Stomach (tissue), 9 donors: Measurements from ENCODE around the gene TBCE. TPM values are rescaled to one million over a fixed set of nuclear protein-coding genes. Genes with fewer than 3 reads are reported as not detected.

Experiments used
- DNase-seq, 2 donors: peaks; one replicate each; pipeline versions ENCODE4 v3.0.0 to v3.0.0-alpha.2; 2013 to 2019
- H3K27ac ChIP-seq, 5 donors: fragments of 200-600 bp in 4 of 5; sonication (generic) in 4 of 5; one replicate each; pipeline ENCODE4 v1.5.1; 2013 to 2019; ENCODE audit warnings: mild to moderate bottlenecking in 1 of 5, moderate library complexity in 1 of 5
- H3K27me3 ChIP-seq, 3 donors: fragments of 200-600 bp; sonication (generic); one replicate each; pipeline ENCODE4 v1.5.1; 2017 to 2019; ENCODE audit warnings: mixed run types in 1 of 3
- H3K36me3 ChIP-seq, 4 donors: fragments of 200-600 bp; sonication (generic); 1 replicate in 3 of 4; 2 replicates in 1 of 4; pipeline ENCODE4 v1.5.1; 2016 to 2019
- H3K4me1 ChIP-seq, 4 donors: fragments of 200-600 bp; sonication (generic); one replicate each; pipeline ENCODE4 v1.5.1; 2016 to 2019
- H3K4me3 ChIP-seq, 4 donors: fragments of 200-600 bp; sonication (generic) in 3 of 4; one replicate each; pipeline ENCODE4 v1.5.1; 2016 to 2019; ENCODE audit warnings: mild to moderate bottlenecking in 1 of 4
- H3K9me3 ChIP-seq, 4 donors: fragments of 200-600 bp; sonication (generic); one replicate each; pipeline ENCODE4 v1.5.1; 2016 to 2019
- EP300 ChIP-seq: sonication (generic); formaldehyde crosslinking; IDR thresholded peaks from one replicate; pipeline ENCODE4 v1.6.1; 2017; ENCODE audit warnings: antibody characterized with exemption
- POLR2A ChIP-seq, 4 donors: fragments of 450-650 bp; IDR thresholded peaks; one replicate each; pipeline ENCODE4 v1.6.1; 2016; ENCODE audit warnings: antibody characterized with exemption in 4 of 4, control low read depth in 2 of 4, mild to moderate bottlenecking in 1 of 4, moderate library complexity in 1 of 4
- POLR2AphosphoS5 ChIP-seq, 3 donors: sonication (generic); formaldehyde crosslinking; IDR thresholded peaks; one replicate each; pipeline ENCODE4 v1.6.1; 2016; ENCODE audit warnings: antibody characterized with exemption in 3 of 3
- WGBS, 5 donors: extraction: QIAGEN DNeasy Blood & Tissue Kit in 3 of 5; methylation state at CpG; one replicate each; pipeline versions ENCODE4 v1.1.5 to v1.1.7; 2013 to 2018; 5-methylcytosine and 5-hydroxymethylcytosine counted together
- intact Hi-C: fragments of 100-400 bp; cut with DNase I; formaldehyde crosslinking; loops from one replicate; pipeline ENCODE4 v1.15.1; 2023; ENCODE audit warnings: low total_unique reads
- polyA plus RNA-seq, 3 donors: library from polyadenylated mRNA; stranded (reverse); fragments of 200-250 nt; gene quantifications; one replicate each; pipeline ENCODE4 v1.2.3, GENCODE V29; 2013
- total RNA-seq, 5 donors: library from RNA; depleted of rRNA; stranded (reverse); fragments of >200 nt; gene quantifications; one replicate each; pipeline versions ENCODE4 v1.1.0 to v1.2.3, GENCODE V29; 2014 to 2016
- TF ChIP-seq, protein P1 (sequence below), 7 experiments: fragments of 450-650 bp in 4 of 7; fragments of 200-600 bp in 3 of 7; sonication (generic) in 3 of 7; IDR thresholded peaks; one replicate each; pipeline ENCODE4 v1.5.1; 2016 to 2019; ENCODE audit warnings: antibody characterized with exemption in 7 of 7, control low read depth in 2 of 7, mild to moderate bottlenecking in 1 of 7
- donor health status: healthy with polysubstance abuse.
- donor health status: Bipolar disorder and iron deficiency.
- donor health status: healthy.

Gene TBCE
- total and polyA plus RNA-seq, 8 donors, result 7.1 to 43.7 (median 23.8) TPM

- Histone ChIP-seq H3K9me3 (no peaks in the 10 kb centered on the region), H3K4me1 (peaks cover 0 to 15% (median 3%) of the 10 kb centered on the region in 4 donors), H3K36me3 (peaks cover 2 to 23% (median 17%) of the 10 kb centered on the region in 4 donors), H3K27ac (no peak overlapping the region), H3K27me3 (no peaks in the 10 kb centered on the region), H3K4me3 (no peak overlapping the region)
- TF ChIP-seq, protein P1, sequence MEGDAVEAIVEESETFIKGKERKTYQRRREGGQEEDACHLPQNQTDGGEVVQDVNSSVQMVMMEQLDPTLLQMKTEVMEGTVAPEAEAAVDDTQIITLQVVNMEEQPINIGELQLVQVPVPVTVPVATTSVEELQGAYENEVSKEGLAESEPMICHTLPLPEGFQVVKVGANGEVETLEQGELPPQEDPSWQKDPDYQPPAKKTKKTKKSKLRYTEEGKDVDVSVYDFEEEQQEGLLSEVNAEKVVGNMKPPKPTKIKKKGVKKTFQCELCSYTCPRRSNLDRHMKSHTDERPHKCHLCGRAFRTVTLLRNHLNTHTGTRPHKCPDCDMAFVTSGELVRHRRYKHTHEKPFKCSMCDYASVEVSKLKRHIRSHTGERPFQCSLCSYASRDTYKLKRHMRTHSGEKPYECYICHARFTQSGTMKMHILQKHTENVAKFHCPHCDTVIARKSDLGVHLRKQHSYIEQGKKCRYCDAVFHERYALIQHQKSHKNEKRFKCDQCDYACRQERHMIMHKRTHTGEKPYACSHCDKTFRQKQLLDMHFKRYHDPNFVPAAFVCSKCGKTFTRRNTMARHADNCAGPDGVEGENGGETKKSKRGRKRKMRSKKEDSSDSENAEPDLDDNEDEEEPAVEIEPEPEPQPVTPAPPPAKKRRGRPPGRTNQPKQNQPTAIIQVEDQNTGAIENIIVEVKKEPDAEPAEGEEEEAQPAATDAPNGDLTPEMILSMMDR (IDR thresholded peaks at IDR 0.05), result peak in 5 of 7 experiments; percentile 77 to 87 (median 82)
- no peak for TF ChIP-seq EP300
- peak in 2 of 3 donors; percentile 18 to 52 for TF ChIP-seq POLR2AphosphoS5 (IDR thresholded peaks at IDR 0.05)
- DNase-seq, result peak; percentile 62 to 85
- intact Hi-C loops, result loop anchor here (10.0 kb wide), 2 partner anchors 162 to 312 kb away; no protein-coding TSS in a partner anchor
- 30 to 35% (median 32%) methylated on average over 8 of the region's 8 CpGs for WGBS, 5 donors
Measured at GRCh38 chr1:235417086-235417697, 50.0 kb downstream of the TBCE start.

DNA sequence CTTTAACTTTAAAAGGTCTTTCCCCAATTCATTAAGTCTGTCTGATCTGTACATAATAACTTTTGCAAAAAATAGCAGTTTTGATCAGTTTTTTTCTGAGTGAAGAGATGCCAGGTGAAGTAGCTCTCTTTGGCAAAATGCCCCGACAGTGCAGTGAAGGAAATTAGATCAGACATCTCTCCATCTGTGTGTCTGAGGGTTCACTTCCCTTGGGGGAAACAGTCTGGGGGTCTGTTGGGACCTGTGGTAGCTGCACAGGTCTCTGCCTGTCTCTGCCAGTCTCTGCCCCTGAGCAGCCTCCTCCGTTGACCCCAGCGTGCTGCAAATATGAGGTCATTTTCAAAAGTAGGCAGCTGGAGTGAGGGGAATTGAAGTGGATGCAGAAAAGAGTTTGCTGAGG is 54.5 kb downstream of the TBCE start:
- Histone ChIP-seq H3K27ac (no peak overlapping the region), H3K9me3 (no peaks in the 10 kb centered on the region), H3K4me3 (no peak overlapping the region), H3K36me3 (peaks cover 2 to 26% (median 18%) of the 10 kb centered on the region in 4 donors), H3K27me3 (no peaks in the 10 kb centered on the region), H3K4me1 (peaks cover 0 to 8% (median 4%) of the 10 kb centered on the region in 4 donors)
- 64 to 81% (median 77%) methylated on average over 3 of the region's 3 CpGs for WGBS, 5 donors
- no peak for DNase-seq
- intact Hi-C loops, result no loop called here
- TF ChIP-seq, protein P1 (IDR thresholded peaks at IDR 0.05), result no peak
- no peak for TF ChIP-seq POLR2A (IDR thresholded peaks at IDR 0.05)
- no peak for TF ChIP-seq POLR2AphosphoS5 (IDR thresholded peaks at IDR 0.05)
- no peak for TF ChIP-seq EP300

DNA sequence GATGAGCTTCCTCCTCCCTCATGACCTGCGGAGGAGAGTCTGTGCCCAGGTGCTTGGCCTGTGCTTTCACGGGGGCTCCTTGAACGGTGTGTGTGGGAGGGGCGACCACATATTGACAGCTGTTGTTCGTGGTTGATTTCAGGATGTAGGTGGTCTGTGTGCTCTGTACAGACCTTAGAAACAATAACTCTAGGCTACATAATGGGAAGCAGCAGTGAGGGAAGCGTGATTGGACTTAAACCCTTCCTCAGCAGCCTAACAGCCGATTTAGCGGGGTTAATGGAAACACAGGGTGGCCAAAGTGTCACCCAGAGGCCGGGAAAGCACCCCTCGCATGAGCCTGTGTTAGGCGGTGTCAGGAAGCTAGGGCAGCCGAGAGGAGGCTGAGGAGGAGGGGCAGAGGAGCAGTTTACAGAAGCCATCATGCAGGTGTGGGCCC is 56.0 kb downstream of the TBCE start:
- peak in 1 of 2 donors; percentile 30 for DNase-seq
- 54 to 68% (median 60%) methylated on average over 12 of the region's 12 CpGs for WGBS, 5 donors
- TF ChIP-seq POLR2AphosphoS5 (IDR thresholded peaks at IDR 0.05) (no peak), POLR2A (IDR thresholded peaks at IDR 0.05) (no peak)

GRCh38 chr1:235424092-235424491 is 56.9 kb downstream of the TBCE start:
- intact Hi-C loops, result no loop called here
- no peak overlapping the region for H3K27ac ChIP-seq
- H3K27me3 ChIP-seq, result no peaks in the 10 kb centered on the region
- 81 to 87% (median 84%) methylated on average over 8 of the region's 8 CpGs for WGBS, 5 donors
- H3K36me3 ChIP-seq, result peaks cover 0 to 41% (median 17%) of the 10 kb centered on the region in 4 donors
- peaks cover 0 to 8% (median 2%) of the 10 kb centered on the region in 4 donors for H3K4me1 ChIP-seq
- no peak for DNase-seq
- H3K4me3 ChIP-seq, result no peak overlapping the region
- TF ChIP-seq EP300 (no peak), POLR2AphosphoS5 (IDR thresholded peaks at IDR 0.05) (no peak), POLR2A (IDR thresholded peaks at IDR 0.05) (no peak)
- TF ChIP-seq, protein P1 (IDR thresholded peaks at IDR 0.05), result no peak
- no peaks in the 10 kb centered on the region for H3K9me3 ChIP-seq

More for the DNA sequence above, 56.0 kb downstream of the TBCE start:
- Histone ChIP-seq H3K4me1 (peaks cover 0 to 8% (median 2%) of the 10 kb centered on the region in 4 donors), H3K27me3 (no peaks in the 10 kb centered on the region), H3K4me3 (no peak overlapping the region), H3K36me3 (peaks cover 2 to 38% (median 19%) of the 10 kb centered on the region in 4 donors), H3K9me3 (no peaks in the 10 kb centered on the region), H3K27ac (no peak overlapping the region)
- intact Hi-C loops, result no loop called here

GRCh38 chr1:235425357-235425756 is 58.1 kb downstream of the TBCE start:
- H3K9me3 ChIP-seq, result no peaks in the 10 kb centered on the region
- peaks cover 0 to 31% (median 12%) of the 10 kb centered on the region in 4 donors for H3K36me3 ChIP-seq
- no peak for DNase-seq
- peaks cover 0 to 8% (median 2%) of the 10 kb centered on the region in 4 donors for H3K4me1 ChIP-seq
- no peak overlapping the region for H3K27ac ChIP-seq
- TF ChIP-seq, protein P1 (IDR thresholded peaks at IDR 0.05), result no peak
- no peak for TF ChIP-seq EP300
- TF ChIP-seq POLR2A (IDR thresholded peaks at IDR 0.05), result no peak
- TF ChIP-seq POLR2AphosphoS5 (IDR thresholded peaks at IDR 0.05), result no peak
- intact Hi-C loops, result no loop called here
- 92 to 95% (median 93%) methylated on average over 9 of the region's 9 CpGs for WGBS, 5 donors
- H3K4me3 ChIP-seq, result no peak overlapping the region
- no peaks in the 10 kb centered on the region for H3K27me3 ChIP-seq
